Gastroesophageal sphincter (tissue), 3 donors: Measurements from ENCODE around the gene ITGA6.

Experiments
- CTCF ChIP-seq, 4 experiments: fragments of 200-600 bp in 2 of 4; fragments of 450-650 bp in 2 of 4; sonication (generic) in 1 of 4; IDR thresholded peaks; one replicate each; pipeline ENCODE4 v1.5.1; 2017 to 2019; ENCODE audit warnings: antibody characterized with exemption in 4 of 4, mild to moderate bottlenecking in 2 of 4, moderate library complexity in 2 of 4
- EP300 ChIP-seq: sonication (generic); formaldehyde crosslinking; IDR thresholded peaks from one replicate; pipeline ENCODE4 v1.6.1; 2017; ENCODE audit warnings: antibody characterized with exemption, mild to moderate bottlenecking

DNA sequence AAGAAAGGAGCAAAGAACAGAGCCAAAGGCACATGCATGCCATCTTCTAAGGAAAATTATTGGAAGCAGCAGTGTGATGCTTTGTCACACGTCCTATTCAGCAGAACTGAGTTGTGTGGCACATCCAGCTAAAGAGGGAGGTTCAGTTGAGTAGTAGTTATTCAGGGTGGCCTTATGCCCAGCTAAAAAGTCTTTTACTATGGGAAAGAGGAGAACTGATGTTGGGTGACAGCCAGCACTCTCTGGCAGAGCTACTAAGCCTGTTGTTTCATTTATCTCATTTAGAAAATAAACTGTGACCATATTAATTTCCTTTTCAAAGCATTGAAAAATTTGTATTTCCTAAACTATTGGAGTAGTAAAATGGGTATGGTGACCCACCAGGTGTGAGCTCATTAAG, 18.5 kb downstream of the ITGA6 start:
- no peak for TF ChIP-seq EP300
- TF ChIP-seq CTCF (IDR thresholded peaks at IDR 0.05): no peak
